ENCODE measurements around the gene HIF1A.

Gene HIF1A

GRCh38 chr14:61698206-61698980 is 3.1 kb downstream of the HIF1A start:
- no peak for TF ChIP-seq CTCF (conservative IDR thresholded peaks at IDR 0.05; ENCODE audit: low read depth)
- CTCF ChIA-PET = interaction anchor here (0.6 to 0.9 kb wide), 2 partner anchors 180 to 228 kb away, joined by 4 to 7 read pairs; no protein-coding TSS in a partner anchor
- no peak overlapping the region for H3K27ac ChIP-seq
- DNase-seq (ENCODE audit: low spot score) = no peak
- POLR2A ChIA-PET (ENCODE audit: low non-redundant PET) = interaction anchor here (0.6 kb wide), 1 partner anchor 133 kb away, joined by 5 read pairs; no protein-coding TSS in a partner anchor

GRCh38 chr14:61699027-61699426 is 3.7 kb downstream of the HIF1A start:
- ChIA-PET POLR2A (ENCODE audit: low non-redundant PET) (no interaction called here), CTCF (no interaction called here)
- TF ChIP-seq CTCF (conservative IDR thresholded peaks at IDR 0.05; ENCODE audit: low read depth) = no peak
- no peak for DNase-seq (ENCODE audit: low spot score)
- no peak overlapping the region for H3K27ac ChIP-seq

- CTCF ChIA-PET = interaction anchor here (0.6 to 0.8 kb wide), 2 partner anchors 31 to 32 kb away, joined by 4 to 6 read pairs; no protein-coding TSS in a partner anchor
- TF ChIP-seq CTCF (conservative IDR thresholded peaks at IDR 0.05; ENCODE audit: low read depth) = no peak
- POLR2A ChIA-PET (ENCODE audit: low non-redundant PET) = no interaction called here
- DNase-seq (ENCODE audit: low spot score) = no peak
- H3K27ac ChIP-seq = no peak overlapping the region
These were observed 5.0 kb downstream of the HIF1A start for GRCh38 chr14:61700104-61700886.

- ChIA-PET CTCF (interaction anchor here (0.6 kb wide), 1 partner anchor 29 kb away, joined by 3 read pairs; no protein-coding TSS in a partner anchor), POLR2A (ENCODE audit: low non-redundant PET) (no interaction called here)
- TF ChIP-seq CTCF (conservative IDR thresholded peaks at IDR 0.05; ENCODE audit: low read depth) = no peak
- no peak for DNase-seq (ENCODE audit: low spot score)
- H3K27ac ChIP-seq = peak overlapping the region; percentile 64
These were observed 6.6 kb downstream of the HIF1A start for GRCh38 chr14:61701946-61702345.

- ChIA-PET CTCF (interaction anchor here (0.5 to 0.6 kb wide), 2 partner anchors 36 to 82 kb away, joined by 3 to 4 read pairs; no protein-coding TSS in a partner anchor), POLR2A (ENCODE audit: low non-redundant PET) (no interaction called here)
- TF ChIP-seq CTCF (conservative IDR thresholded peaks at IDR 0.05; ENCODE audit: low read depth) = no peak
- DNase-seq (ENCODE audit: low spot score) = no peak
- H3K27ac ChIP-seq = no peak overlapping the region
These were observed 8.2 kb downstream of the HIF1A start for GRCh38 chr14:61703342-61704129.

- H3K27ac ChIP-seq = no peak overlapping the region
- no peak for TF ChIP-seq CTCF (conservative IDR thresholded peaks at IDR 0.05; ENCODE audit: low read depth)
- DNase-seq (ENCODE audit: low spot score) = no peak
- ChIA-PET POLR2A (ENCODE audit: low non-redundant PET) (no interaction called here), CTCF (interaction anchor here (0.5 kb wide), 1 partner anchor 584 kb away, joined by 4 read pairs; no protein-coding TSS in a partner anchor)
These were observed 9.2 kb downstream of the HIF1A start for GRCh38 chr14:61704554-61704953.

Data from RWPE1 (cell line).